ENCODE measurements around the gene NAGPA.

- TF ChIP-seq POLR2A (IDR thresholded peaks at IDR 0.05; ENCODE audit: low read length) (no peak), GATA1 (IDR thresholded peaks at IDR 0.05; ENCODE audit: low read depth, low read length) (no peak)
These were observed 4.7 kb downstream of the NAGPA start for GRCh38 chr16:5028950-5029475.

Data from erythroblast (primary cell).